ENCODE data around the gene SPOCK2. TPM values are rescaled to one million over a fixed set of nuclear protein-coding genes. Genes with fewer than 3 reads are reported as not detected.

The SPOCK2 gene
- total and polyA plus RNA-seq, 8 donors: 0.59 to 2.1 (median 1.6) TPM

DNA sequence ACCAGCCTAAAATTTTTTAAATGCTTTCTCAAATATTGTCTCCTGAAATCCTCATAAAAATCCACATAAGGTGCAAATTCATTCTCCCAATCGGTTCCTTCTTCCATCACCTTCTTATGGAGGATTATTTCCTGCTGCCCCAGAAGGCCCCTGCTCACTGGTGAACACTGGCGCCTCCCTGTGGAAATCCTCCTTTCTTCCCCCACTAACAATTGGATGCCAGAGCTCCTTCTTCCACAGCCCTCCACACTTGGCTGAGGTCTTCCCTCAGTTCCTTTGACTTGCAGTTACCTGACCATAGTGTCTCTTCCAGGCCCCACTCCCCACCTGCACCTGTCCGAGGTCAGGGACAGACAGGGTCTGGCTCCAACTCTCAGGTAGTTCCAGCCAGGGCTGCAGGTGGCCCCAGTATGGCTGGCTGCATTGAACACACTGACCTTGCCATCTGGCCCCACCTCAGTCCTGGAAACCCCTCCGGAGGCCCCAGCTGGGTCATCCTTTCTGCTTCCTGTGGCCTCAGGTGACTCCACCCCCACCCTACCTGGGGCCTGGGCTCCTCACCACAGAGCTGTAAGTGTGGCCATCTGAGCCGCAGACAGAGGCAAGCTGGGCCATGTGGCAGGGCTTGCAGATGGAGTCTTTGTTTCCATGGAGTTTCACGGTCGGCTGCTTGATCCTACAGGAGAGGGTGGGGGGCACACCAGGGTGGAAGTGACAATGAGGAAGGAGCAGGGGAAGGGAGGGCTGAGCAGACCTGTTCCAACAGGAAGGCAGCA is 18.4 kb downstream of the SPOCK2 start:
- TF ChIP-seq, protein P1, sequence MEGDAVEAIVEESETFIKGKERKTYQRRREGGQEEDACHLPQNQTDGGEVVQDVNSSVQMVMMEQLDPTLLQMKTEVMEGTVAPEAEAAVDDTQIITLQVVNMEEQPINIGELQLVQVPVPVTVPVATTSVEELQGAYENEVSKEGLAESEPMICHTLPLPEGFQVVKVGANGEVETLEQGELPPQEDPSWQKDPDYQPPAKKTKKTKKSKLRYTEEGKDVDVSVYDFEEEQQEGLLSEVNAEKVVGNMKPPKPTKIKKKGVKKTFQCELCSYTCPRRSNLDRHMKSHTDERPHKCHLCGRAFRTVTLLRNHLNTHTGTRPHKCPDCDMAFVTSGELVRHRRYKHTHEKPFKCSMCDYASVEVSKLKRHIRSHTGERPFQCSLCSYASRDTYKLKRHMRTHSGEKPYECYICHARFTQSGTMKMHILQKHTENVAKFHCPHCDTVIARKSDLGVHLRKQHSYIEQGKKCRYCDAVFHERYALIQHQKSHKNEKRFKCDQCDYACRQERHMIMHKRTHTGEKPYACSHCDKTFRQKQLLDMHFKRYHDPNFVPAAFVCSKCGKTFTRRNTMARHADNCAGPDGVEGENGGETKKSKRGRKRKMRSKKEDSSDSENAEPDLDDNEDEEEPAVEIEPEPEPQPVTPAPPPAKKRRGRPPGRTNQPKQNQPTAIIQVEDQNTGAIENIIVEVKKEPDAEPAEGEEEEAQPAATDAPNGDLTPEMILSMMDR (IDR thresholded peaks at IDR 0.05): no peak

DNA sequence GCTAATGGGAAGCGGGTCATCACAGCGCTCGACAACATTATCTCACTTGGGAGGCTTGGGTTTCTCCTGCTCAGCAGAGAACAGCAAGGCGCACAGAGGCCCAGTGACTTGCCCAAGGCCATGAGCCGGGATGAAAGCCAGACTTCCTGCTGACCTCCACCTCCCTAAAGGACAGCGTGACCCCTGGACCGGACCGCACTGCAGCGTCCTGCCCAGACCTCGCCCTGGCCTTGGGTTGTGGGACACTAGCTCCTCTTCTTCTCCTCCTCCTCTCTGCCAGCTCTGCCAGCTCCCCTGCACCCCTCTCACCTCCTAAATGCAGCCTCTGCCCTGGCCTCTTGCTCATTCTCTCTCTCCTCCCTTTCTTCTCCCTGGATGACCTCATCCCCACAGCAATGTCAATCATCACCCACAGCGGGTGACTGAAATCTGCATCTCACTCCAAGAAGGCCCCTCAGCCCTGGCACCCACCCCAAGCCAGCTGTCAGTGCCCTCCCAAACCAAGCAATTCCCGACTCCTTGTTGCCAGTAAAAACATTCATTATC is 19.4 kb downstream of the SPOCK2 start:
- TF ChIP-seq, protein P1 (IDR thresholded peaks at IDR 0.05): no peak
- Histone ChIP-seq H3K4me1 (no peaks in the 10 kb centered on the region), H3K36me3 (no peaks in the 10 kb centered on the region), H3K27me3 (no peaks in the 10 kb centered on the region), H3K27ac (no peak overlapping the region), H3K9me3 (no peaks in the 10 kb centered on the region), H3K4me3 (no peak overlapping the region)
- FAIRE-seq: no peak
- 21 to 28% methylated on average over 12 of the region's 12 CpGs for WGBS, 2 donors
- ATAC-seq: peak in 3 of 4 donors; percentile 31 to 68 (median 55)
- peak in 1 of 6 donors; percentile 61 for DNase-seq
- intact Hi-C loops (cut with DNase I): no loop called here

More for the DNA sequence above, 18.4 kb downstream of the SPOCK2 start:
- Histone ChIP-seq H3K9me3 (no peaks in the 10 kb centered on the region), H3K27ac (no peak overlapping the region), H3K36me3 (no peaks in the 10 kb centered on the region), H3K4me1 (no peaks in the 10 kb centered on the region), H3K4me3 (no peak overlapping the region), H3K27me3 (no peaks in the 10 kb centered on the region)
- 86 to 93% methylated on average over 7 of the region's 7 CpGs for WGBS, 2 donors
- no peak for ATAC-seq
- no peak for FAIRE-seq
- DNase-seq: peak in 1 of 6 donors; percentile 17
- intact Hi-C loops (cut with DNase I): no loop called here

DNA sequence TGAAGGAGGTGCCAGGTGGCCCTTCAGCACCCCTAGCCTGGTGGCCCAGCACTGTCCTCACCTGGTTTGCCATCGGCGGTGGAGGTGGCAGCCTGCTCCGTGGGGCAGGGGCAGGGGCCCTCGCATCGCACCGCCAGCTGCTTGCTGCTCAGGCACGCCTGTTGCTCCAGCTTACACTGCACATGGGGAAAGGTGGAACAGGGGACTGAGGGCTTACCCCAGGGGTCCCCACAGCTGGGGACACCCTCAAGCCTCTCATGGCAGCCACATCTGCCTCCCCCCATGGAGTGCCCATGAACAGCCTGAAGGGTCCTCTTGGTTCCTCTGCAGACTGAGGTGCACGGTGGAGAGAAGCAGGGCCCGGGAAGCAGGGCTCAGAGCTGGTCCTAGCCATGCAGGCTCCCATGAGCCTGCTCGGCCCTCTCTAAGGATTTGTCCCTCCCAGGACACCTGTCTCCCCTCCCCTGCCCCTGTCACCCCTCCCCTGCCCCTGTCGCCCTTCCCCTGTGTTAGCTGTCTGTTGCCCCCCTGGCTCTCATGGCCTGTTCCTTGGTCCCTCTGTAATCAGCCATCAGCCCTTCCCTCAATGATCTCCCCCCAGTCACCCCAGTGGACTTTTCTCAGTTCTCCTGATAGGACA is 20.1 kb downstream of the SPOCK2 start:
- 91 to 95% methylated on average over 11 of the region's 11 CpGs for WGBS, 2 donors

DNA sequence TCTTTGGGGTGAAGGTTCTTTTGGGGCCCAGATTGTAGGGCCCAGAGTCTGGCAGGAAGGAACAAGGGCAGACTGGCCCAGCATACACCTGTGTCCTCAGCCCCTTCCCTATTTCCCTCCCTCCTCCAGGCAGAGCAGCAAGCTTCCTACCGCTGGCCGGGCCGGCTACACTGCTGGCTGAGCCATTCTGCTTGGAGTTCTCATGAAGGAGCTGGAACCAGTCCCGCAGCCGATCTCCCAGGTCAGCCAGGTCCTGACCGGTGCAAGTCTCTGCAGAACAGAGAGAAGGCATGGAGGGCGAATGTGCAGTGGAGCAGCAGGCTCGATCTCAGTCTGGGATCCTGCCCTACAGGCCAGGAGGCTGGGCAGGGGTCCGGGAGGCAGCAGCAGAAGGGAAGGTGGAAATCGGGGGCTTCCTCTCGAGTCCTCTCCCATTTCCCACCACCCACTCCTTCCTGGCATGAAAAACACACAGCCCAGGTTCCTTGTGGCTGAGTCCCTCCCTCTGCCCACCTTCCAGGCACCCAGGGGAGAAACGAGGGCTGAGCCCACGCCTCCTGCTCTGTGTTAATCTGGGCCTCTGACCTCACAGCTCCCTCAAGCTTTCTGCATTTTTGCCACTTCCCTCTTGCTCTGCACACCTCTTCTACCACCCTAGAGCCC is 20.8 kb downstream of the SPOCK2 start:
- ATAC-seq: no peak
- TF ChIP-seq, protein P1 (IDR thresholded peaks at IDR 0.05): no peak
- Histone ChIP-seq H3K4me3 (no peak overlapping the region), H3K27ac (no peak overlapping the region), H3K4me1 (no peaks in the 10 kb centered on the region), H3K27me3 (no peaks in the 10 kb centered on the region), H3K9me3 (no peaks in the 10 kb centered on the region), H3K36me3 (no peaks in the 10 kb centered on the region)
- DNase-seq: no peak
- intact Hi-C loops (cut with DNase I): no loop called here
- WGBS, 2 donors: 84 to 85% methylated on average over 13 of the region's 13 CpGs
- no peak for FAIRE-seq

More for the DNA sequence above, 20.1 kb downstream of the SPOCK2 start:
- intact Hi-C loops (cut with DNase I): no loop called here
- TF ChIP-seq, protein P1 (IDR thresholded peaks at IDR 0.05): no peak
- no peak for ATAC-seq
- H3K27me3 ChIP-seq: no peaks in the 10 kb centered on the region
- DNase-seq: peak in 1 of 6 donors; percentile 57
- H3K27ac ChIP-seq: no peak overlapping the region
- no peak for FAIRE-seq
- no peaks in the 10 kb centered on the region for H3K9me3 ChIP-seq
- H3K4me3 ChIP-seq: no peak overlapping the region
- no peaks in the 10 kb centered on the region for H3K4me1 ChIP-seq
- no peaks in the 10 kb centered on the region for H3K36me3 ChIP-seq
